OCI-LY7 (cell line): ENCODE data around the gene HDAC10.

Source experiments
- CTCF ChIP-seq: fragments of 200-600 bp; sonication (generic); conservative IDR thresholded peaks from 2 replicates; pipeline ENCODE4 v1.5.1; 2014; ENCODE audit warnings: mild to moderate bottlenecking, antibody characterized with exemption, low read length, moderate library complexity, mixed read lengths
- EZH2phosphoT487 ChIP-seq: fragments of 200-600 bp; sonication (generic); IDR thresholded peaks from 2 replicates; pipeline ENCODE4 v1.6.1; 2018; ENCODE audit warnings: low read depth, borderline replicate concordance, mild to moderate bottlenecking, mixed run types, antibody characterized with exemption, low read length, moderate library complexity, mixed read lengths

GRCh38 chr22:50298937-50299784, 48.1 kb upstream of the HDAC10 start:
- TF ChIP-seq CTCF (no peak), EZH2phosphoT487 (no peak)
